OCI-LY7 (cell line): ENCODE data around the gene DHRSX. TPM values are rescaled to one million over a fixed set of nuclear protein-coding genes. Genes with fewer than 3 reads are reported as not detected.

ENCODE experiments used
- BruUV-seq: library from RNA; stranded (reverse); fragments of 400-500 nt; replicated peaks from 2 replicates; lab custom pipeline; 2021; lab: Mats Ljungman, UMichigan
- CTCF ChIA-PET: fragments of 300-600 bp; sonication (Branson Sonifier 250); formaldehyde crosslinking; loops from one replicate; lab custom pipeline; 2022; ENCODE audit warnings: antibody characterized with exemption; ENCODE audit not compliant: unreplicated experiment; lab: Charles Lee
- POLR2A ChIA-PET: fragments of 300-600 bp; sonication (Branson Sonifier 250); formaldehyde crosslinking; loops from one replicate; lab custom pipeline; 2022; ENCODE audit warnings: antibody characterized with exemption; lab: Charles Lee
- DNase-seq: peaks from one replicate; pipeline ENCODE4 v3.0.0-alpha.2; 2015; ENCODE audit warnings: low spot score
- H2AFZ ChIP-seq: fragments of 200-600 bp; sonication (generic), shearing (Covaris generic); 2 replicates; pipeline ENCODE4 v1.6.1; 2014; ENCODE audit warnings: mild to moderate bottlenecking, antibody characterized with exemption, low read length, moderate library complexity
- H3K27ac ChIP-seq: fragments of 200-600 bp; sonication (generic); 2 replicates; pipeline ENCODE4 v1.5.1; 2014; ENCODE audit warnings: mixed run types, low read depth, mild to moderate bottlenecking, moderate library complexity, low read length, inconsistent platforms; ENCODE audit not compliant: poor library complexity, severe bottlenecking
- H3K36me3 ChIP-seq: fragments of 200-600 bp; sonication (generic); 2 replicates; pipeline ENCODE4 v1.6.1; 2014; ENCODE audit warnings: mild to moderate bottlenecking, antibody characterized with exemption, low read length, moderate library complexity, mixed read lengths; ENCODE audit not compliant: insufficient read depth
- H3K4me1 ChIP-seq: fragments of 200-600 bp; sonication (generic); 2 replicates; pipeline ENCODE4 v1.5.1; 2014; ENCODE audit warnings: mild to moderate bottlenecking, low read length; ENCODE audit not compliant: insufficient read depth, poor library complexity, severe bottlenecking
- H3K4me2 ChIP-seq: fragments of 200-600 bp; sonication (generic); 2 replicates; pipeline ENCODE4 v1.6.1; 2014; ENCODE audit warnings: mild to moderate bottlenecking, low read length
- H3K4me3 ChIP-seq: fragments of 200-600 bp; sonication (generic); 2 replicates; pipeline ENCODE4 v1.5.1; 2014; ENCODE audit warnings: mild to moderate bottlenecking, low read depth, low read length; ENCODE audit not compliant: poor library complexity, severe bottlenecking
- H3K79me2 ChIP-seq: fragments of 200-600 bp; sonication (generic); 2 replicates; pipeline ENCODE4 v1.6.1; 2016; ENCODE audit warnings: low read depth, mild to moderate bottlenecking, low read length, moderate library complexity, mixed read lengths; ENCODE audit not compliant: insufficient read depth
- H3K9me2 ChIP-seq: fragments of 200-600 bp; sonication (generic); 2 replicates; pipeline ENCODE4 v1.6.1; 2016; ENCODE audit warnings: mild to moderate bottlenecking, low read length, mixed read lengths; ENCODE audit not compliant: insufficient read depth
- H3K9me3 ChIP-seq: fragments of 200-600 bp; sonication (generic); 2 replicates; pipeline ENCODE4 v1.6.1; 2014; ENCODE audit warnings: mild to moderate bottlenecking, mixed run types, low read length, mixed read lengths
- H4K20me1 ChIP-seq: fragments of 200-600 bp; sonication (generic); 2 replicates; pipeline ENCODE4 v1.6.1; 2014; ENCODE audit warnings: mild to moderate bottlenecking, antibody characterized with exemption, low read length, moderate library complexity, mixed read lengths; ENCODE audit not compliant: insufficient read depth
- EZH2phosphoT487 ChIP-seq: fragments of 200-600 bp; sonication (generic); IDR thresholded peaks from 2 replicates; pipeline ENCODE4 v1.6.1; 2018; ENCODE audit warnings: low read depth, borderline replicate concordance, mild to moderate bottlenecking, mixed run types, antibody characterized with exemption, low read length, moderate library complexity, mixed read lengths
- intact Hi-C: fragments of 100-400 bp; cut with micrococcal nuclease; formaldehyde crosslinking; loops from one replicate; pipeline ENCODE4 v1.10.0; 2022; ENCODE audit not compliant: unreplicated experiment
- total RNA-seq, 2 experiments: library from RNA; depleted of rRNA in 1 of 2; stranded (reverse); fragments of >200 nt in 1 of 2; shearing (Covaris generic) in 1 of 2; gene quantifications; 2 replicates each; pipeline ENCODE4 v1.2.3, GENCODE V29; 2014 to 2022
- TF ChIP-seq, protein P1 (sequence below): fragments of 200-600 bp; sonication (generic); conservative IDR thresholded peaks from 2 replicates; pipeline ENCODE4 v1.5.1; 2014; ENCODE audit warnings: mild to moderate bottlenecking, antibody characterized with exemption, low read length, moderate library complexity, mixed read lengths

Gene DHRSX
- total RNA-seq, 2 experiments from 2014 or later, result 25.2 to 30.9 TPM

- intact Hi-C loops, result no loop called here
- BruUV-seq, result no TSS peak
- Histone ChIP-seq H3K9me3 (no peaks in the 10 kb centered on the region), H4K20me1 (no peaks in the 10 kb centered on the region), H3K4me3 (no peak overlapping the region), H3K36me3 (no peaks in the 10 kb centered on the region), H3K27ac (no peak overlapping the region), H3K4me2 (no peak overlapping the region), H2AFZ (no peak overlapping the region), H3K79me2 (no peaks in the 10 kb centered on the region), H3K4me1 (peaks cover 7% of the 10 kb centered on the region), H3K9me2 (no peaks in the 10 kb centered on the region)
- ChIA-PET CTCF (no interaction called here), POLR2A (no interaction called here)
- TF ChIP-seq, protein P1, sequence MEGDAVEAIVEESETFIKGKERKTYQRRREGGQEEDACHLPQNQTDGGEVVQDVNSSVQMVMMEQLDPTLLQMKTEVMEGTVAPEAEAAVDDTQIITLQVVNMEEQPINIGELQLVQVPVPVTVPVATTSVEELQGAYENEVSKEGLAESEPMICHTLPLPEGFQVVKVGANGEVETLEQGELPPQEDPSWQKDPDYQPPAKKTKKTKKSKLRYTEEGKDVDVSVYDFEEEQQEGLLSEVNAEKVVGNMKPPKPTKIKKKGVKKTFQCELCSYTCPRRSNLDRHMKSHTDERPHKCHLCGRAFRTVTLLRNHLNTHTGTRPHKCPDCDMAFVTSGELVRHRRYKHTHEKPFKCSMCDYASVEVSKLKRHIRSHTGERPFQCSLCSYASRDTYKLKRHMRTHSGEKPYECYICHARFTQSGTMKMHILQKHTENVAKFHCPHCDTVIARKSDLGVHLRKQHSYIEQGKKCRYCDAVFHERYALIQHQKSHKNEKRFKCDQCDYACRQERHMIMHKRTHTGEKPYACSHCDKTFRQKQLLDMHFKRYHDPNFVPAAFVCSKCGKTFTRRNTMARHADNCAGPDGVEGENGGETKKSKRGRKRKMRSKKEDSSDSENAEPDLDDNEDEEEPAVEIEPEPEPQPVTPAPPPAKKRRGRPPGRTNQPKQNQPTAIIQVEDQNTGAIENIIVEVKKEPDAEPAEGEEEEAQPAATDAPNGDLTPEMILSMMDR, result no peak
- TF ChIP-seq EZH2phosphoT487, result no peak
- DNase-seq, result no peak
These were observed 159.8 kb downstream of the DHRSX start for GRCh38 chrX:2340991-2341390.

DNA sequence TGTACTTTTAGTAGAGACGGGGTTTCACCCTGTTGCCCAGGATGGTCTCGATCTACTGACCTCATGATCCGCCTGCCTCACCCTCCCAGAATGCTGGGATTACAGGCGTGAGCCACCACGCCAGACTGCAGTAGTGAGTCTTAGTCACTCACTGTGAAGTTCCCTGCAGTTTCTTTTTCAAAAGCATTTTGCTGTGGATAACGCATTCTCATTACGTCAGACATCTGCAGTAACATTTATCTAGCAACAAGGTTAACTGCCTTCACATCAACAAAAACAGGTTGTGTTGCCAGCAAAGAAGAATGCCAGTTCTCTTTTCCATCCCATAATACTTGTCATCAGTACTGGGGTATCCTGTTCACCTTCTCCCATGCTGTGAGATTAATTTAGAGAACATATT, 164.6 kb downstream of the DHRSX start:
- H3K4me1 ChIP-seq, result peaks cover 7% of the 10 kb centered on the region
- H3K36me3 ChIP-seq, result no peaks in the 10 kb centered on the region
- intact Hi-C loops, result no loop called here
- no peaks in the 10 kb centered on the region for H4K20me1 ChIP-seq
- no peak overlapping the region for H3K4me2 ChIP-seq
- no peaks in the 10 kb centered on the region for H3K9me3 ChIP-seq
- no peak for TF ChIP-seq EZH2phosphoT487
- TF ChIP-seq, protein P1, result no peak
- H3K79me2 ChIP-seq, result no peaks in the 10 kb centered on the region
- no peak for DNase-seq
- no peak overlapping the region for H2AFZ ChIP-seq
- no peak overlapping the region for H3K4me3 ChIP-seq
- no peaks in the 10 kb centered on the region for H3K9me2 ChIP-seq
- ChIA-PET POLR2A (no interaction called here), CTCF (no interaction called here)
- no peak overlapping the region for H3K27ac ChIP-seq
- no TSS peak for BruUV-seq

DNA sequence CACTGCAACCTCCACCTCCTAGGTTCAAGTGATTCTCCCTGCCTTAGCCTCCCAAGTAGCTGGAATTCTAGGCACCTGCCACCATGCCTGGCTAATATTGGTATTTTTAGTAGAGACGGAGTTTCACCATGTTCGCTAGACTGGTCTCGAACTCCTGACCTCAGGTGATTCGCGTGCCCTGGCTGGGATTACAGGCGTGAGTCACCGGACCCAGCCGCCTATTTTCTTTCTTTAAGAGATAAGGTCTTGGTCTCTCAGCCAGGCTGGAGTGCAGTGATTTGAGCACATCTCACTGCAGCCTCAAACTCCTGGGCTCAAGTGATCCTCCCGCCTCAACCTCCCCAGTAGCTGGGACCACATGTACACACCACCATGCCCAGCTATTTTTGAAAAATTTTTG, 166.5 kb downstream of the DHRSX start:
- no peaks in the 10 kb centered on the region for H3K36me3 ChIP-seq
- no peak overlapping the region for H3K4me2 ChIP-seq
- BruUV-seq, result no TSS peak
- H3K9me3 ChIP-seq, result no peaks in the 10 kb centered on the region
- no peak for TF ChIP-seq EZH2phosphoT487
- TF ChIP-seq, protein P1, result no peak
- H3K27ac ChIP-seq, result no peak overlapping the region
- intact Hi-C loops, result no loop called here
- H3K4me1 ChIP-seq, result peaks cover 7% of the 10 kb centered on the region
- DNase-seq, result no peak
- H3K9me2 ChIP-seq, result no peaks in the 10 kb centered on the region
- no peaks in the 10 kb centered on the region for H4K20me1 ChIP-seq
- ChIA-PET POLR2A (no interaction called here), CTCF (no interaction called here)
- H2AFZ ChIP-seq, result no peak overlapping the region
- no peak overlapping the region for H3K4me3 ChIP-seq
- H3K79me2 ChIP-seq, result no peaks in the 10 kb centered on the region
